Melanocyte of skin (primary cell): ENCODE results near the gene SLC12A2. TPM values are rescaled to one million over a fixed set of nuclear protein-coding genes. Genes with fewer than 3 reads are reported as not detected.

Experiments
- total RNA-seq, 2 donors: library from RNA; depleted of rRNA; stranded (reverse); fragments of >200 nt; gene quantifications; 2 replicates each; pipeline ENCODE4 v1.2.3, GENCODE V29; 2012

SLC12A2 gene
- 10 to 100 TPM; 52.3 to 65.7 TPM for total RNA-seq

GRCh38 chr5:128083033-128083810 lies at the start of gene SLC12A2:
Gene SLC12A2 (plus strand): TSS chr5:128083766. CDS start chr5:128083955, 189 bp downstream.

